ENCODE data around the gene FMN1. TPM values are rescaled to one million over a fixed set of nuclear protein-coding genes. Genes with fewer than 3 reads are reported as not detected.

The FMN1 gene
- total RNA-seq, 4 donors from 2014 or later, result 2.6 to 6.6 (median 4.2) TPM

GRCh38 chr15:33109345-33109744 lies 85.2 kb downstream of the FMN1 start:
- TF ChIP-seq CTCF (IDR thresholded peaks at IDR 0.05 in 4 of 5, conservative IDR thresholded peaks at IDR 0.05 in 1 of 5), result no peak
- TF ChIP-seq POLR2A (IDR thresholded peaks at IDR 0.05), result no peak
- Histone ChIP-seq H3K27ac (no peak overlapping the region), H3K4me1 (peaks cover 0 to 5% of the 10 kb centered on the region in 2 donors), H3K4me3 (no peak overlapping the region), H3K9me3 (no peaks in the 10 kb centered on the region), H3K27me3 (no peaks in the 10 kb centered on the region), H3K36me3 (no peaks in the 10 kb centered on the region)
- intact Hi-C loops (cut with DNase I; ENCODE audit: low total_unique reads), result no loop called here
- no peak for ATAC-seq
- DNase-seq, result no peak
- in situ Hi-C loops (cut with MboI; ENCODE audit: low sequenced_read_pairs in 4 of 4), result no loop called here

GRCh38 chr15:33108518-33108917 lies 86.0 kb downstream of the FMN1 start:
- ATAC-seq (no peak), DNase-seq (no peak)
- no peaks in the 10 kb centered on the region for H3K9me3 ChIP-seq
- no peaks in the 10 kb centered on the region for H3K27me3 ChIP-seq
- TF ChIP-seq CTCF (IDR thresholded peaks at IDR 0.05 in 4 of 5, conservative IDR thresholded peaks at IDR 0.05 in 1 of 5) (no peak), POLR2A (IDR thresholded peaks at IDR 0.05) (no peak)
- no peak overlapping the region for H3K27ac ChIP-seq
- intact Hi-C loops (cut with DNase I; ENCODE audit: low total_unique reads) (loop anchor here (1.0 kb wide), 1 partner anchor 17 kb away; no protein-coding TSS in a partner anchor), in situ Hi-C loops (cut with MboI; ENCODE audit: low sequenced_read_pairs in 4 of 4) (no loop called here)
- H3K4me1 ChIP-seq, result peaks cover 0 to 5% of the 10 kb centered on the region in 2 donors
- H3K36me3 ChIP-seq, result no peaks in the 10 kb centered on the region
- no peak overlapping the region for H3K4me3 ChIP-seq

GRCh38 chr15:33107950-33108349 lies 86.6 kb downstream of the FMN1 start:
- in situ Hi-C loops (cut with MboI; ENCODE audit: low sequenced_read_pairs in 4 of 4) (no loop called here), intact Hi-C loops (cut with DNase I; ENCODE audit: low total_unique reads) (loop anchor here (1.0 kb wide), 1 partner anchor 17 kb away; no protein-coding TSS in a partner anchor)
- no peak for ATAC-seq
- H3K9me3 ChIP-seq, result no peaks in the 10 kb centered on the region
- DNase-seq, result no peak
- H3K4me1 ChIP-seq, result peaks cover 0 to 5% of the 10 kb centered on the region in 2 donors
- no peak overlapping the region for H3K27ac ChIP-seq
- H3K36me3 ChIP-seq, result no peaks in the 10 kb centered on the region
- TF ChIP-seq CTCF (IDR thresholded peaks at IDR 0.05 in 4 of 5, conservative IDR thresholded peaks at IDR 0.05 in 1 of 5) (no peak), POLR2A (IDR thresholded peaks at IDR 0.05) (no peak)
- no peak overlapping the region for H3K4me3 ChIP-seq
- H3K27me3 ChIP-seq, result no peaks in the 10 kb centered on the region

- Histone ChIP-seq H3K27me3 (no peaks in the 10 kb centered on the region), H3K4me1 (peaks cover 0 to 5% of the 10 kb centered on the region in 2 donors), H3K27ac (no peak overlapping the region), H3K9me3 (no peaks in the 10 kb centered on the region), H3K36me3 (no peaks in the 10 kb centered on the region), H3K4me3 (no peak overlapping the region)
- no peak for ATAC-seq
- intact Hi-C loops (cut with DNase I; ENCODE audit: low total_unique reads) (no loop called here), in situ Hi-C loops (cut with MboI; ENCODE audit: low sequenced_read_pairs in 4 of 4) (no loop called here)
- TF ChIP-seq CTCF (IDR thresholded peaks at IDR 0.05 in 4 of 5, conservative IDR thresholded peaks at IDR 0.05 in 1 of 5) (no peak), POLR2A (IDR thresholded peaks at IDR 0.05) (no peak)
- no peak for DNase-seq
Observed at GRCh38 chr15:33104212-33104611, 90.3 kb downstream of the FMN1 start.

- in situ Hi-C loops (cut with MboI; ENCODE audit: low sequenced_read_pairs in 4 of 4), result no loop called here
- H3K27ac ChIP-seq, result no peak overlapping the region
- H3K9me3 ChIP-seq, result no peaks in the 10 kb centered on the region
- H3K36me3 ChIP-seq, result no peaks in the 10 kb centered on the region
- no peak for TF ChIP-seq POLR2A (IDR thresholded peaks at IDR 0.05)
- TF ChIP-seq CTCF (IDR thresholded peaks at IDR 0.05 in 4 of 5, conservative IDR thresholded peaks at IDR 0.05 in 1 of 5), result no peak
- no peak overlapping the region for H3K4me3 ChIP-seq
- intact Hi-C loops (cut with DNase I; ENCODE audit: low total_unique reads), result no loop called here
- peaks cover 0 to 5% of the 10 kb centered on the region in 2 donors for H3K4me1 ChIP-seq
- no peak for DNase-seq
- no peak for ATAC-seq
- no peaks in the 10 kb centered on the region for H3K27me3 ChIP-seq
Observed at GRCh38 chr15:33101036-33101435, 93.5 kb downstream of the FMN1 start.

Measured in gastrocnemius medialis (tissue), 4 donors.